Spleen (tissue), 7 donors: ENCODE data around the gene GPR139.

Experiments used
- CTCF ChIP-seq, 11 experiments: fragments of 200-600 bp in 7 of 11; fragments of 450-650 bp in 4 of 11; sonication (generic) in 4 of 11; IDR thresholded peaks in 8 of 11; conservative IDR thresholded peaks in 3 of 11; 1 replicate in 7 of 11; 2 replicates in 4 of 11; pipeline versions ENCODE4 v1.4.0 to v1.8.0; 2016 to 2021; ENCODE audit warnings: antibody characterized with exemption in 11 of 11, inconsistent platforms in 4 of 11, mild to moderate bottlenecking in 1 of 11
- POLR2AphosphoS5 ChIP-seq, 3 donors: sonication (generic); formaldehyde crosslinking; IDR thresholded peaks; one replicate each; pipeline ENCODE4 v1.5.1; 2017; ENCODE audit warnings: antibody characterized with exemption in 3 of 3
- donor health status: DM: no; HTN: no; CAD: no; lungs with moderate emphysema.
- donor health status: DM: no; HTN: no; CAD: no.
- donor health status: DM: no; HTN: no; CAD: no.

- TF ChIP-seq CTCF (IDR thresholded peaks at IDR 0.05 in 8 of 11, conservative IDR thresholded peaks at IDR 0.05 in 3 of 11) (no peak), POLR2AphosphoS5 (IDR thresholded peaks at IDR 0.05) (no peak)
These were observed 28.3 kb upstream of the GPR139 start for GRCh38 chr16:20102021-20102420.
